Activated B cell treated with CpG ODN at 0.5 μM for 24 hours (primary cell): Measurements from ENCODE around the gene MTIF3. TPM values are rescaled to one million over a fixed set of nuclear protein-coding genes. Genes with fewer than 3 reads are reported as not detected.

Source experiments
- ATAC-seq: fragments of 200-7000 bp; cut with Tn5 transposase; one replicate; pipeline ENCODE4 v1.10.0; 2021; ENCODE audit warnings: low read depth, mild to moderate bottlenecking, moderate library complexity
- CTCF ChIA-PET: fragments of 350-600 bp; sonication (Branson Sonifier 250); formaldehyde crosslinking; loops from one replicate; lab custom pipeline; 2021; ENCODE audit warnings: antibody characterized with exemption; lab: Charles Lee
- POLR2A ChIA-PET: fragments of 350-600 bp; sonication (Branson Sonifier 250); formaldehyde crosslinking; loops from one replicate; lab custom pipeline; 2021; ENCODE audit warnings: antibody characterized with exemption; lab: Charles Lee
- DNase-seq: peaks from one replicate; pipeline ENCODE4 v3.0.0; 2022
- H3K27ac Mint-ChIP-seq: one replicate; pipeline ENCODE4 v1.8.0; 2020; ENCODE audit warnings: mixed read lengths
- H3K27me3 Mint-ChIP-seq: one replicate; pipeline ENCODE4 v1.8.0; 2021; ENCODE audit warnings: mixed read lengths
- H3K36me3 Mint-ChIP-seq: one replicate; pipeline ENCODE4 v1.8.0; 2021; ENCODE audit warnings: low read depth, mixed read lengths
- H3K4me1 Mint-ChIP-seq: one replicate; pipeline ENCODE4 v1.8.0; 2021; ENCODE audit warnings: mixed read lengths
- H3K4me3 Mint-ChIP-seq: one replicate; pipeline ENCODE4 v1.8.0; 2020; ENCODE audit warnings: mild to moderate bottlenecking, mixed read lengths
- H3K9me3 Mint-ChIP-seq: one replicate; pipeline ENCODE4 v1.8.0; 2020; ENCODE audit warnings: mixed read lengths
- intact Hi-C: fragments of 100-400 bp; cut with micrococcal nuclease; formaldehyde crosslinking; loops from one replicate; pipeline ENCODE4 v1.15.1; 2024
- total RNA-seq: library from RNA; stranded (reverse); gene quantifications from 2 replicates; pipeline ENCODE4 v1.2.3, GENCODE V29; 2022
- TF ChIP-seq, protein P1 (sequence below): fragments of 200-600 bp; IDR thresholded peaks from one replicate; pipeline ENCODE4 v1.8.0; 2022; ENCODE audit warnings: antibody characterized with exemption, mild to moderate bottlenecking

MTIF3 gene
- total RNA-seq, 1 donor from 2014 or later = 50.1 TPM

DNA sequence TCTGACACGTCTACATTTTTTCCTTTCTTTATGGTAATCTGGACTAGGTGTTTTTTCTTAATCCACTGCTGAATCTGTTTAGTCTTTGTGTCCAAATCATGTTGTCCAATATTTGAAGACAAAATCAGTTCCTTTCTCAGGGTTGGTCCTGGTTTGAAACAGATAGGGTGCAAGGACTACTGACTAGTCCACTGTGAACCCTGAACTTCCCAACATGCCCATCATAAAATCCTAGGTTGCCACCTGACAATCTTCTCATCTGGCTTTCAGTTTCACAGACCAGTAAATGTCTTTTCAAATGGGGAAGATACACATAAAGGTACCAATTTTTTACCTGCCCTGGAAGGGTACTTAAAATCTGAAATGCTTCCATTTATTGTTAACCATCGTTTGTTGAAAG is 13.2 kb downstream of the MTIF3 start:
- peaks cover 32% of the 10 kb centered on the region for H3K4me1 Mint-ChIP-seq
- no peaks in the 10 kb centered on the region for H3K9me3 Mint-ChIP-seq
- H3K4me3 Mint-ChIP-seq = no peak overlapping the region
- ATAC-seq (no peak), DNase-seq (no peak)
- no peaks in the 10 kb centered on the region for H3K27me3 Mint-ChIP-seq
- H3K36me3 Mint-ChIP-seq = peaks cover 89% of the 10 kb centered on the region
- intact Hi-C loops = no loop called here
- no peak overlapping the region for H3K27ac Mint-ChIP-seq
- ChIA-PET CTCF (no interaction called here), POLR2A (interaction anchor here (0.6 to 4.2 kb wide), 2 partner anchors 9 to 11 kb away, joined by 9 to 18 read pairs; partner anchors contain the start of gene GTF3A)
- TF ChIP-seq, protein P1, sequence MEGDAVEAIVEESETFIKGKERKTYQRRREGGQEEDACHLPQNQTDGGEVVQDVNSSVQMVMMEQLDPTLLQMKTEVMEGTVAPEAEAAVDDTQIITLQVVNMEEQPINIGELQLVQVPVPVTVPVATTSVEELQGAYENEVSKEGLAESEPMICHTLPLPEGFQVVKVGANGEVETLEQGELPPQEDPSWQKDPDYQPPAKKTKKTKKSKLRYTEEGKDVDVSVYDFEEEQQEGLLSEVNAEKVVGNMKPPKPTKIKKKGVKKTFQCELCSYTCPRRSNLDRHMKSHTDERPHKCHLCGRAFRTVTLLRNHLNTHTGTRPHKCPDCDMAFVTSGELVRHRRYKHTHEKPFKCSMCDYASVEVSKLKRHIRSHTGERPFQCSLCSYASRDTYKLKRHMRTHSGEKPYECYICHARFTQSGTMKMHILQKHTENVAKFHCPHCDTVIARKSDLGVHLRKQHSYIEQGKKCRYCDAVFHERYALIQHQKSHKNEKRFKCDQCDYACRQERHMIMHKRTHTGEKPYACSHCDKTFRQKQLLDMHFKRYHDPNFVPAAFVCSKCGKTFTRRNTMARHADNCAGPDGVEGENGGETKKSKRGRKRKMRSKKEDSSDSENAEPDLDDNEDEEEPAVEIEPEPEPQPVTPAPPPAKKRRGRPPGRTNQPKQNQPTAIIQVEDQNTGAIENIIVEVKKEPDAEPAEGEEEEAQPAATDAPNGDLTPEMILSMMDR = no peak

DNA sequence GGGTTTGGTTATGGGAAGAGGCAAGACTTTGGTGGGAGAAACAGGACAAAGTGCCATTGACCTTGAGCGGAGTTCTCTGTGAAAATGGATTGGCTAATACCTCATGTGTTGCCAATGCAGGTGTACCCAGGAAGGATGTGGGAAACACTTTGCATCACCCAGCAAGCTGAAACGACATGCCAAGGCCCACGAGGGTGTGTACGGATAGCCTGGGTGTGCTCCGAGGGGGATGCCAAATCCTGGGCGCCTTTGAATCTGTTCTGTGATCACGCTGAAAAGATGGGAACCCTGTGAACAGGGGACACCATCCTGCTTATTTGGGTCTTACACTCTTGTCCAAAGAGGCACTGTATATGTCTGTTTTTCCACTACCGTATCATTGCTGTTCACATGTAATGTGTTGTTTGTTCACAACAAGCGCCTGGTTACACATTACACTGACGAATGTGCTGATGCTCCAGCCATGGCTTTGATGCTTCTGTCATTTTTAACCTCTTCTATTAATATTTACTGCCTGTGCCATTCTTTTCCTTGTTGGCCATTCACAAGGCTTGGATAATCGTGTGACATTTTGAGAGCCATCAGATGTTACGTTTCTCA is 17.7 kb downstream of the MTIF3 start:
- intact Hi-C loops = no loop called here
- TF ChIP-seq, protein P1 = no peak
- CTCF ChIA-PET = no interaction called here
- H3K36me3 Mint-ChIP-seq = peaks cover 95% of the 10 kb centered on the region
- no peaks in the 10 kb centered on the region for H3K27me3 Mint-ChIP-seq
- H3K4me3 Mint-ChIP-seq = no peak overlapping the region
- ATAC-seq (no peak), DNase-seq (no peak)
- peaks cover 15% of the 10 kb centered on the region for H3K4me1 Mint-ChIP-seq
- H3K9me3 Mint-ChIP-seq = no peaks in the 10 kb centered on the region
- POLR2A ChIA-PET = no interaction called here
- H3K27ac Mint-ChIP-seq = no peak overlapping the region

DNA sequence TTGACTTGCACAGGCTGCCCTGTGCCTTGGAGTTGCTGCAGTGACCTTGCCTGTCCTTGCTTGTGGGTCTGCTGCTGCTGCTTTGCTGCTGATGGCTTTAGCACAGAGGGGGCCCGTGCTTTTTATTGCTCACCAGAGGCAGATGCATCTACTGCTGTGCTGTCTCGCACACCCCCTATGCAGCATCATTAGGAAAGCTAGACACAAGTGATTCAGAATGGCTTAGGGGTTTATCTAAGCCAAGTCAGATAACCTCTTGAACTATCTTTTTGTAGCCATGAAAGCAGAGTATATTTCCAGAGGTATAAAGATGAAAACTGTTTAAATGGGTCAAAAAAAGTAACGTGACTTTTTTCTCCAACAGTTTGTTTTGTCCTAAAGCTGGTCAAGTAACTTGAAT is 18.2 kb downstream of the MTIF3 start:
- intact Hi-C loops = no loop called here
- Mint-ChIP-seq H3K27me3 (no peaks in the 10 kb centered on the region), H3K9me3 (no peaks in the 10 kb centered on the region), H3K36me3 (peaks cover 95% of the 10 kb centered on the region), H3K27ac (no peak overlapping the region), H3K4me1 (peaks cover 14% of the 10 kb centered on the region), H3K4me3 (no peak overlapping the region)
- TF ChIP-seq, protein P1 = no peak
- ChIA-PET CTCF (no interaction called here), POLR2A (interaction anchor here (1.0 to 1.1 kb wide), 2 partner anchors 15 to 18 kb away, joined by 3 to 4 read pairs; no protein-coding TSS in a partner anchor)
- ATAC-seq (no peak), DNase-seq (no peak)

DNA sequence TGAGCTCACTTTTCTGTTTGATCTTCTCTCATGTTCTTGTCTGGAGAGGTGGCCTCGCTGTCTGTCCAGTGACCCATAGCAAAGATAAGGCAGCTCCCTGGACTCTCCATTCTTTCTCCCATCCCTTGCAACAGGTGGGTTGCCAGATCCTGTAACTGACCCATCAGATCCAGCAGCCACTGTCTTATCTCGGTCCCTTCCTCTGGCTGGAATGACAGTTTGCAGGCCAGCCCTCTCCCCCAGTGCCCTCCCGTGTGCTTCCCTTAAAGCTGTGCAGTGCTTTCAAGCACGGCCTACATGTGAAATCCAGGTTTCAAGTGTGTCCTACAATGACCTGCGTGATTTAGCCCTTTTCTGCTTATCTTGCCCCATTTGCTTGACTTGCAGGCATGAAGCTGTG is 22.2 kb downstream of the MTIF3 start:
- Mint-ChIP-seq H3K27me3 (no peaks in the 10 kb centered on the region), H3K36me3 (peaks cover 71% of the 10 kb centered on the region), H3K4me1 (peaks cover 43% of the 10 kb centered on the region), H3K4me3 (peak overlapping the region; percentile 7), H3K27ac (peak overlapping the region; percentile 30), H3K9me3 (no peaks in the 10 kb centered on the region)
- intact Hi-C loops = loop anchor here (10.0 kb wide), 2 partner anchors 173 to 293 kb away; partner anchors contain the start of gene RPL21
- CTCF ChIA-PET = interaction anchor here (3.3 to 4.1 kb wide), 2 partner anchors 16 to 398 kb away, joined by 28 to 29 read pairs; no protein-coding TSS in a partner anchor
- ATAC-seq = no peak
- POLR2A ChIA-PET = interaction anchor here (0.8 to 5.6 kb wide), 5 partner anchors 16 to 193 kb away, joined by 3 to 185 read pairs (median 4); partner anchors contain the start of genes LNX2, MTIF3 and POLR1D
- TF ChIP-seq, protein P1 = no peak
- no peak for DNase-seq

DNA sequence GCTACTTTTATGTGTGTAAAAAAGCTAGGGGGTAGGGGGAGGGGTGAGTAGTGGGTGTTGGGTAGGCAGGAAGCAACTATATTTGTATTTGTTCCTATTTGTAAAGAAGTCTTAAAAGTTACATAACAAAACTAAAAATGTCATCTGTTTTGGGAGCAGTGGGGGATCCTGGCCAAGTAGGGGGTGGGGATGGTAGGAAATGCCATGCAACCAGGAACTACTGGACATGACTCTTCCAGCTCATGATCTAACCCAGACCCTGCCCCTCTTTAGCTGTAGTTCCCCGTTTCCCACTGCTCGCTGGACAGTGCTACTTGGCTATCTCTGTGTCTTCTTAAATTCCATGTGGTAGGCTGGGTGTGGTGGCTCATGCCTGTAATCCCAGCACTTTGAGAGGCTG is 22.7 kb downstream of the MTIF3 start:
- ATAC-seq = no peak
- intact Hi-C loops = loop anchor here (10.0 kb wide), 2 partner anchors 173 to 293 kb away; partner anchors contain the start of gene RPL21

More for the DNA sequence above, 22.7 kb downstream of the MTIF3 start:
- peaks cover 66% of the 10 kb centered on the region for H3K36me3 Mint-ChIP-seq
- H3K27me3 Mint-ChIP-seq = no peaks in the 10 kb centered on the region
- POLR2A ChIA-PET = interaction anchor here (1.1 to 5.6 kb wide), 5 partner anchors 16 to 194 kb away, joined by 3 to 185 read pairs (median 16); partner anchors contain the start of genes LNX2, MTIF3 and POLR1D
- peaks cover 45% of the 10 kb centered on the region for H3K4me1 Mint-ChIP-seq
- no peaks in the 10 kb centered on the region for H3K9me3 Mint-ChIP-seq
- TF ChIP-seq, protein P1 = no peak
- CTCF ChIA-PET = interaction anchor here (0.6 to 4.1 kb wide), 3 partner anchors 16 to 399 kb away, joined by 4 to 29 read pairs (median 28); no protein-coding TSS in a partner anchor
- DNase-seq = no peak
- no peak overlapping the region for H3K4me3 Mint-ChIP-seq
- peak overlapping the region; percentile 85 for H3K27ac Mint-ChIP-seq
